Measurements from ENCODE around the gene MED12L.

The MED12L gene

DNA sequence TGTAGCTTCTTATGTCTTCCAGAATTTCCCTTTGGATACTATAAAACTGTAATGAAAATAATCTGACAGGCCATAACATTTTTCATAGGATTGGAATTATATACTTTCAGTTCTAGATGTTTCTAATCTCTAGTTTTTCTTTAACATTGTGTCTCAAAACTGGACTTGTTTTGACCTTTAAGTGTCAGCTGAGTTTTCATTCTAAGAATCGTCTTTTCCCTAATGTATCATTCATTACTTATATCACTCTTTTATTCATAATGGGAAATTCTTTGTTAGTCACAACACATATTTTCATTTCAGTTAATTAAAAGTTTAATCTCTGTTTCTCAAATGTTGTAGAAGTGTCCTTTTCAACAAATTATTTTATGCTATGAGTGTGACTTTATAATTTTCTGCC lies 105.6 kb downstream of the MED12L start:
- no peak for DNase-seq

GRCh38 chr3:151192545-151192944 lies 107.1 kb downstream of the MED12L start:
- no peak for DNase-seq

DNA sequence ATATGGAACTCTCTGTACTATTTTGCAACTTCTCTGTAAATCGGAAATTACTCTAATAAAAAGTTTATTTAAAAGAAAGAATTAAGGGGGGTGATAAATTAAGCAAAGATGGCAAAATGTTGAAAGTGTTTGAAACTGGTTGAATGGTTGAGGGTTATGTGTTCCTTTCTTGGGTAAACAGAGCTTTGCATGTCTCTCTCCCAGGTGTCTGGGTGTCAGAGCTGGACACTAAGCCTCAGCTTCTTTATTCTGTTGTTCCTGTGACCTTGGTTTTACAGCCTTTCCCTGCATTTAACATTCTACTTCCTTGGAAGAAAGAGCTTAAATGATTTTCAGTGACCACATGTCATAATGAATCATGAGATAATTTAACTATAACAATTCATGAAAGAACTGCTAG lies 110.4 kb downstream of the MED12L start:
- no peak for DNase-seq

DNA sequence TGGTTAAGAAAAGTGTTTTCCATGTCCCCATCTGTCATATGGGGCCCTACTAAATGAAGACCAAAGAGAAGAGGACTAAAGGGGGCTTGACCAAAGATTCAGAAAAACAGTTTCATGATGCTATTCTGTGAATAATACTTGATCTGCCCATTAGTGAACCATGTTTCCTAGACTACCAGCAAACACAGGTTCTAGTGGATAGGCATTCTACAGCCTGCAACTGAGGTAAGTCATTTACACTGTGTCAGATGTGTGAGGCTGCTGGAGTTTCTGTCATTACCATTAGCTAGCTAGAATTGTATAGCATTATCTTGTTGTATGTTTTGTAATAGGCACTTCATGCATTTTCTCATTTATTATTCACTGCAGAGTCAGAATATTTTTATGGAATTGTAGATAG lies 111.0 kb downstream of the MED12L start:
- no peak for DNase-seq

- no peak for DNase-seq
Measured at GRCh38 chr3:151197228-151197627, 111.8 kb downstream of the MED12L start.

DNA sequence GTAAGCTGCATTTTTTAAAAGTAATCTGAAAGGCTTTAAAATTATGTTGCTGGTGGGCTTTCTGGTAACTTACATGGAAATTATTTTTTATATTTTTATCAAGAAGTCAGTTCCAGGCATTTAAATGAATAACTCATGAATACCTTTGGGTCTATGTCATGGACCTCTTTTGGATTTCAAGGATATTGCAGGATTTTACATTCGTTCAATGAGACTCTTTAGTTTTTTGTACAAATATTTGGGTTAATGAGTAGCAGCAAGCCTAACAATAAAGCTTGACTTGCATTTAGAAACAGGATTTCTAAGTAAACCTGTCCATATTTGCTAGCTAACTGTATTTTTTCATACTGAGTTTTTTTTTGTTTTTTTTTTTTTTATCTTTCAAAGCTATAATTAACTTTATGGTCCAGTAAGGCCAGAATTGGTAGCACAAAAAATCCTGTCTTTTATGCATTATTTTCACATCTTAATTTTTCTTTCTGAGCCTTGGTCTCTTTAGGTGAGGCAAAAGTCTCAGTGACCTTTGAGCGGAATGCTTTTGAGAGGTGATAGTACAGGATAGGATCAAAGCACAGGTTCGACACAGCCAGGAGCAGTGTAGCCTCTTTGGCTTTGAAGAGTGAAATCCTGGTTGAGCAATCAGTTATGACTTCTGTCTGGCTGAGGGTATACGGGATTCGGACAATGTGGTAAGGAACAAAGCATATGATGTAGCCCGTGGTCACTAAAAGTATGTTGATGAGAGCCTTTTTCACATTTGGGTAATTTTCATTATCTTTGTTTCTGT lies 112.7 kb downstream of the MED12L start:
- no peak for DNase-seq

GRCh38 chr3:151198849-151199248 lies 113.4 kb downstream of the MED12L start:
- no peak for DNase-seq

DNA sequence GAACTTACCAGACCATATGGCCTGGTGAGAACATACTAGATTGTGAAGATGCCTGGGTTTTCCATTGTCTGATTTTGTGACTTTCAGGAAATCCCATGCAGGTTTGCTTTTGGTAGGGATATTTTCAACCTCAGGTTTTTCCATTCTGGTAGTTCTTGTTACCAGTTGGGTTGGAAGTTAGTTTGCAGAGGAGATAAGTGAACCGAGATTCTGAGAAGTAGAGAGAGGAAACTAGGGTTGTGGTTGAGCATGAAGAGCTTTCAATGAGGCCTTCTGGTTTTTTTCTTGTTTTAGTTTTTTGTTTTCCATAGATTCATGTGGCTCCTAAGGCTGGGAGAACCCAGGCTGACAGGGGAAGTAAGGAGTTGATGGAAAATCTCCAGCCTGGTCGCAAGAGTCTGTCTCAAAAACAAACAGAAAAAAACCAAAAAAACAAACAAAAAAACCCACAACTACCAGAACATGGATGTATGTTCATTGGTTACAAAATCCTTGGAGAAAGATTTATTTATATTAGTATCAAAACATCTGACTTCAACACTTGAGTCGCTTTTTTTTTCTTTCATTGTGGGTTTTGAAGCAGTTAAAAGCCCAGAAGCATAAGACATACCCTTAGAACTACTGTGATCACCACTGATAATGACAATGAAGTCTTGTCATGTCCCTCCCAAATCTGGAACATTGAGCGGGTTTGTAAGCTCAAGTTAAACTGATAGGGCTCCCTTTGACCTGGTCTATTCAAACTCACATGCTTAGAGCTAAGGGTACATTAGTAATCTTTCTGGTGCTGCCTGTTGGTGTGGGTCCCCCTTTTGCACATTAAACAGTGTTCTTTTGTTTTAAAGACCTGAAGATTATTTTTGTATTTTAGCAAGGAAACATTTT lies 114.3 kb downstream of the MED12L start:
- no peak for DNase-seq

DNA sequence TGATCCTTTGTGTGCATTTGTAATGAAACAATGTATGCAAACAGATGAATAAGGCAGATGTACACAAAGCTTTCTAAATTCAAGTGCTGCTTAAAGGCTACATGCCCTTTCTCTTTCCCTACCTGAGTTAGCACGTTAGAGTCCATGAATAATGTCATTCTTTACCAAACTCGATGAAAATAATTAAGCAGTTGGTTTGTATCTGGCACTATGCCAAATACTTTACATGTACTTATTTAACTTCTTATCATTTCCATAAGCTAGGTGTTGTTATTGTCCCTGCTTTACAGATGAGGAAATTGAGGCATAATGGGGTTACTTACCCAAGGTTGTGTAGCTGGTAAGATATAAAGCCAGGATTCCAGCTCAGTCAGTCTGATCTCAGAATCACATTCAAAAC lies 115.1 kb downstream of the MED12L start:
- no peak for DNase-seq

DNA sequence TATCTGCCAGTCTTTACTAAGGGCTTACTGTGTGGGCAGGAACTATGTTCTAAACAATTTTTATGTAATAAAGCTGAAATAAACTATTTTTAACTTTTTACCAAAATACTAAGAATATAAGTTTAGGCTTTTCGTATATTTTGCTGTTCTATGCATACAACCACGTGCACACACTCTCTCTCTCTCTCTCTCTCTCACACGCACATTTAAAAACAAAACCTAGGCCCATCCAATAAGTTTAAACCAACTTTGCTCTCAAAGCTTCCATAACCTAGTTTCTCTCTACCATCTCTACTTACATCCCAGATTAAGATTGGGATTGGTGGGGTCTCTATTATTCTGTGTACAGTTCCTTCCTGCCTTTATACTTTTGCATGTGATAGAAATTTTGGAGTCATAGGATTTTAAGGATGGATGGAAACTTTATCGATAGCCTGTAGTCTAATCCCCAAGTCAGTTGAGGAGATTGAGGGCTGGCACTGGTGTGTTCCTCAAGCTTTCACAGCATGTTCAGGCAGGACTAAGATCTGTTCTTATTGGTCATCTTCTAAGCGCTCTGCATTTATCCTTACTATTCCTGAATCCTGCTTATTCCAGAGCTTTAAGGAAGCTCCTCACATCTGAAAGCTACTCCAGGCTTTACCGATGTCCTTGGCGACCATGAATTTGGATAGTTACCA lies 115.7 kb downstream of the MED12L start:
- DNase-seq, result no peak

- DNase-seq, result peak; percentile 85
Measured at GRCh38 chr3:151203051-151203420, 117.6 kb downstream of the MED12L start, which contains the start of gene GPR171. Gene GPR171, minus strand, starts transcription at chr3:151203216. Its CDS starts 3,830 bp downstream, at chr3:151199386.

DNA sequence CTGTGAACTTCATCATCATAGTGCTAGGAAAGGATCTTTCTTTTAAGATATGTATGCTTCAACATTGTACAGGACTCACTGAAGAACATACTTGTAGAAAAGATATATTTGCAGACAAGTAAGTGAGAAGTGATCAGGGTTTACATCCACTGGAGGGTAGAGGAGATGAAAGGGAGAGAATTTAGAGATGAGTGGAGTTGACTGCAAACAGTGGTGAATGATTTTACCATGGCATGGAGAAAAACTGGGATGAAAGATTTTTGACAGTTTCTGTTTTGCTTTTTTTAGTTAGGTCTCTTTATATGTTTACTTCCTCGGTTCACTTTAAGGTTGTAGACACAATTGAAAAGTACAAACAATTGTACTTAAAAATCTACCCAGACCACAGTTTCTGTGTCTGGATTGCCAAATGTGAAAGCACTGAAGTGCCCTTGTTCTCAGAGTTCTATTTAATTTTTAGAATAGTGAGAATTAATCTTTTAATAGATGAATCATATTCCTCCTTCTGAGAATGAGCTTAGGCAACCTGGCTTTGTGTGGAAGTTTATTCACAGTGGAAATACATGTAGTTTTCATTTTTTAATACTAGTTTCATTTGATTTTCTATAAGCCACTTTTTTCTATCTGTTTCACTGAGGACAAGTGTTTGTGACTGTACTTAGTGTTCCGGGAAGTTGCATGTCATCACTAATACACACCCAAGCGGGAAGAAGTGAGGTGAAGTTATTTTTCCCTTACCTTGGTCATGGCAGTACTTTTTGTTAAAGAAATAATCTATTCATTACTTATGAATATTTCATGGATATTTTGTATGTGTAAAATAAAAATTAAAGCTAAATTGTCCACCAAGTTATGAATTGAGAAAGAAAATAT lies 119.3 kb downstream of the MED12L start:
- no peak for DNase-seq

DNA sequence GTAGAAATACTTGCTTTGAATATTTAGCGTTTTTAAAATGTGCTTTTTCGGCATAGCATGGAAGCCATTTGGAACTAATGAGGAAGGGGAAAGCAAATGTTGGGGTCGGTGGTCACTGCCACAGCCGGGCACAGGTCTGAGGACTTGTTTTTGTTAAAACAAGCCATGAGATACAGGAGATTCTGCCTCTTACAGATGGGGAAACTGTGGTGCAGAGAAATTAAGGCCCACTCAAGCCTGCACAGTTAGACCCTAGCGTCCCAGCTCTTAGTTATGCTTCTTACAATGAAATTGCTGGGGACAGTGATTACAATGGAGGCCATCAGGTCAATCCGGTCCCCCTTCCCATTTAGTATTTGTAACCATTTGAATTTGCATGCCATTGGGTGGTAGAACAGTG lies 120.0 kb downstream of the MED12L start:
- no peak for DNase-seq

DNA sequence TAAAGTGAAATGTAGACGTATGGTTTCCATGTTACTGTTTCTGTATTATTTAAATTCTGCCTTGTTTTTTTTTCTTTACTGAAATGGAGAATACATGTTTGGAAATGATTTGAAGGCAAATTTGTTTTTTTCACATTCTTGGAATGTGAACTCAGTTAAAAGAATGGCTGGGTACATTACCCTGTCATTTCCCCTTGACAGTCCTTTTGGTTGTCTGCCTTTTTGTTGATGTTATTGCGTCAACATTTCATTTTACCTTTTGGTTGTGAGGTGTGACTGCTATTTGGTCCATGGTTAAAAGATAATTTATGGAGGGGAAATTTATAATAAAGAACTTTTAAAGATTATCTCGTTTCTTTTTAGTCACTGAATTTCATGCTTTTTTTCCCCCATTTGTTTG lies 120.7 kb downstream of the MED12L start:
- no peak for DNase-seq

DNA sequence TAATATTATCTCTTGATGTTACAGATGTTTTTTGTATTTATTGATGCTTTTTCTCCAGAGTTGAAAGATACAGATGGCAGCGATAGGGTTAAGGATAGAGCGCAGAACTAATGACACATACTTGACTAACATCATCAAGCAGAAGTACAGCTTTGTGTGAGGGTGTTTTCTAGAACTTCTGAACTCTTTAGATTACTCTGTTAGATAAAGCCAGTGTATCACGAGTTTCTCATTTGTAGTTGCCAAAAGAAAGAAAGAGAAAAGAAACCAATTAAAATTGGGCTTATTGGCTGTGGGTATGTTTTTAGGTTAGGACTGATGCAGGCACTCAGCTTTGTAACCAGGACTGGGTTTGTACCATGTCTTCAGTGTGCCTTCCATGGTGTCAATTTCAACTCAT lies 124.2 kb downstream of the MED12L start:
- peak; percentile 53 for DNase-seq

- DNase-seq, result no peak
Measured at GRCh38 chr3:151210676-151211381, 125.4 kb downstream of the MED12L start.

DNA sequence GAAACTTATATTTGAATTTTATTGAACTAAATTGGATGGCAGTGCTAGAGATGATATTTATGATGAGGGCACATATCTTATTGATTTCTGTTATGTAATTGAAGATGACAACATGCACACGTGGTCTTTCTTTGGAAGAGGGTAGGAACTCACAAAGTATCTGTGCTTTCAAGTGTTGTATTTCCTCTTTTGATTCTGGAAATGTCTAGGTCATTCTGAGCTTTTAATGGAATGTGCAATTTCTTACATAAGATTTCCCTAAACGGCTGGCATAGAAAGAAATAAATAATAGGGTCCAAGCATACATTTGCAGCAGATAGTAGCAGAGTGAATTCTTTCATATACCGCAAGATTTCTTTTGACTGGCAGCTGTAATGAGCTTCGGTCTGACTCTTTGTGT lies 127.7 kb downstream of the MED12L start:
- no peak for DNase-seq

- DNase-seq, result no peak
Measured at GRCh38 chr3:151213881-151214280, 128.4 kb downstream of the MED12L start.

DNA sequence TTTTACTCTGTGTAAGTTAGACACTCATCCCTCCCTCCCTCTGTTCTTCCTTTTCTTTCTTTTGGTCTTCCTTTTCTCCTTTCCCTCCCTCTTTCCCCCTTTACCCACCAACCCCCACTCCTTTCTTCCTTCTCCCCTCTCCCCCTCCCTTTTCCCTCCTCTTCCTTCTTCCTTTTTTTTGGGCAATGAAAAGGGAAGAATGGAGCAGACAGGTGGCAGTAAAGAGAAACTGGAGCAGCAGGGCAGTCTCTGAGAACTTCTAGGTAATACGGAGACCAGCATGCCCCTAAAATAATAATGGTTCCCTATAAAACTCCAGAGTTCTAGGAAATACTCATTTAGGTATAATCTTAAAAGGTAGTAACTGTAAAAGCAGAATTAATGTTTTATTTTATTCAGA lies 129.0 kb downstream of the MED12L start:
- no peak for DNase-seq

- DNase-seq, result no peak
Measured at GRCh38 chr3:151216641-151217607, 131.5 kb downstream of the MED12L start.

DNA sequence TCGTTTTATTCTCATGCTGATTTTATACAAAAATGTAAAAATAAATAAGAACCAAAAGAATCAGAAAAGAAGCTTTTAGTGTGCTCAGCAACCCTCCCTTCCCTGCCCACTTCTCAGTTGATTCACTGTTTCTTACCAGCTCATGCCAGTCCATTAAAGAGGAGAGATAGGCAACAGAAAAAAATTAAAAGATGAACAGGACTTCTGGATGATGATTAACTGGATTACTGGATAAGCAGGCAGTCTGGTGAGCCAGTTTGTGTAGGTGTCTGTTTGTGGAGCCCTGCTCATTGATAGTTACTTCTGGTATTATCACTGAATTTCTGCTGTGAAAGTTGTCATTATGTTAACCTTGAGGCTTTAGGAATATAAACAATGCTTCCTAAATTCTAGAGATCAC lies 132.7 kb downstream of the MED12L start:
- DNase-seq, result no peak
